ENCODE results near the gene ARL8B.
"Not testable (repeated sequence)": the region's sequence is repeated elsewhere in the genome, so short reads cannot be mapped to it uniquely, and the experiment has no call there.

Gene ARL8B

GRCh38 chr3:5122030-5122740, at the start of gene ARL8B:
TSS of gene ARL8B (plus strand) at chr3:5122292. CDS start at chr3:5122466, 174 bp downstream.
- Mint-ChIP-seq H3K27me3 (no peaks in the 10 kb centered on the region), H3K27ac (peak within 1 kb of the TSS; percentile 99), H3K4me3 (peak within 1 kb of the TSS; percentile 96), H3K36me3 (peaks cover 13% of the 10 kb centered on the region), H3K9me3 (no peaks in the 10 kb centered on the region), H3K4me1 (peaks cover 41% of the 10 kb centered on the region)
- peak; percentile 98 for ATAC-seq

GRCh38 chr3:5073374-5074085, 48.6 kb upstream of the ARL8B start:
- Mint-ChIP-seq H3K36me3 (no peaks in the 10 kb centered on the region), H3K4me1 (no peaks in the 10 kb centered on the region), H3K27me3 (peaks cover 10% of the 10 kb centered on the region), H3K9me3 (no peaks in the 10 kb centered on the region), H3K4me3 (no peak overlapping the region), H3K27ac (no peak overlapping the region)
- ATAC-seq, result no peak

GRCh38 chr3:5078151-5078550, 43.9 kb upstream of the ARL8B start:
- no peak for ATAC-seq
- peaks cover 21% of the 10 kb centered on the region for H3K27me3 Mint-ChIP-seq
- no peaks in the 10 kb centered on the region for H3K4me1 Mint-ChIP-seq
- H3K36me3 Mint-ChIP-seq, result no peaks in the 10 kb centered on the region
- H3K9me3 Mint-ChIP-seq, result no peaks in the 10 kb centered on the region
- H3K27ac Mint-ChIP-seq, result no peak overlapping the region
- no peak overlapping the region for H3K4me3 Mint-ChIP-seq

GRCh38 chr3:5079761-5080160, 42.3 kb upstream of the ARL8B start:
- Mint-ChIP-seq H3K27ac (no peak overlapping the region), H3K27me3 (peaks cover 23% of the 10 kb centered on the region), H3K36me3 (no peaks in the 10 kb centered on the region), H3K9me3 (no peaks in the 10 kb centered on the region), H3K4me1 (no peaks in the 10 kb centered on the region), H3K4me3 (no peak overlapping the region)
- ATAC-seq, result no peak

- H3K27ac Mint-ChIP-seq, result no peak overlapping the region
- H3K9me3 Mint-ChIP-seq, result no peaks in the 10 kb centered on the region
- H3K4me1 Mint-ChIP-seq, result no peaks in the 10 kb centered on the region
- H3K4me3 Mint-ChIP-seq, result no peak overlapping the region
- H3K27me3 Mint-ChIP-seq, result peaks cover 23% of the 10 kb centered on the region
- ATAC-seq, result no peak
- H3K36me3 Mint-ChIP-seq, result no peaks in the 10 kb centered on the region
Observed at GRCh38 chr3:5080779-5081550, 41.1 kb upstream of the ARL8B start.

GRCh38 chr3:5081973-5082788, 39.9 kb upstream of the ARL8B start:
- not testable (repeated sequence) for ATAC-seq, H3K4me1 Mint-ChIP-seq, H3K4me3 Mint-ChIP-seq, H3K9me3 Mint-ChIP-seq, H3K27ac Mint-ChIP-seq, H3K36me3 Mint-ChIP-seq
- peaks cover 23% of the 10 kb centered on the region for H3K27me3 Mint-ChIP-seq

GRCh38 chr3:5082789-5083115, 39.3 kb upstream of the ARL8B start:
- Mint-ChIP-seq H3K9me3 (no peaks in the 10 kb centered on the region), H3K4me1 (no peaks in the 10 kb centered on the region), H3K36me3 (no peaks in the 10 kb centered on the region), H3K27me3 (peaks cover 23% of the 10 kb centered on the region), H3K27ac (no peak overlapping the region), H3K4me3 (no peak overlapping the region)
- ATAC-seq, result no peak

- H3K9me3 Mint-ChIP-seq, result no peaks in the 10 kb centered on the region
- H3K36me3 Mint-ChIP-seq, result no peaks in the 10 kb centered on the region
- peaks cover 24% of the 10 kb centered on the region for H3K27me3 Mint-ChIP-seq
- no peak overlapping the region for H3K27ac Mint-ChIP-seq
- ATAC-seq, result no peak
- no peak overlapping the region for H3K4me3 Mint-ChIP-seq
- H3K4me1 Mint-ChIP-seq, result no peaks in the 10 kb centered on the region
Observed at GRCh38 chr3:5084224-5084623, 37.9 kb upstream of the ARL8B start.

GRCh38 chr3:5086708-5087107, 35.4 kb upstream of the ARL8B start:
- Mint-ChIP-seq H3K4me3 (no peak overlapping the region), H3K27me3 (peaks cover 32% of the 10 kb centered on the region)
- no peak for ATAC-seq

GRCh38 chr3:5087209-5087608, 34.9 kb upstream of the ARL8B start:
- Mint-ChIP-seq H3K4me1 (no peaks in the 10 kb centered on the region), H3K9me3 (no peaks in the 10 kb centered on the region), H3K36me3 (no peaks in the 10 kb centered on the region), H3K27ac (no peak overlapping the region), H3K4me3 (no peak overlapping the region), H3K27me3 (peaks cover 36% of the 10 kb centered on the region)
- ATAC-seq, result no peak

More at GRCh38 chr3:5086708-5087107, 35.4 kb upstream of the ARL8B start:
- H3K9me3 Mint-ChIP-seq, result no peaks in the 10 kb centered on the region
- H3K27ac Mint-ChIP-seq, result no peak overlapping the region
- H3K36me3 Mint-ChIP-seq, result no peaks in the 10 kb centered on the region
- H3K4me1 Mint-ChIP-seq, result no peaks in the 10 kb centered on the region

GRCh38 chr3:5090197-5090596, 31.9 kb upstream of the ARL8B start:
- H3K4me1 Mint-ChIP-seq, result no peaks in the 10 kb centered on the region
- peaks cover 28% of the 10 kb centered on the region for H3K27me3 Mint-ChIP-seq
- no peaks in the 10 kb centered on the region for H3K9me3 Mint-ChIP-seq
- no peak for ATAC-seq
- H3K4me3 Mint-ChIP-seq, result no peak overlapping the region
- no peak overlapping the region for H3K27ac Mint-ChIP-seq
- H3K36me3 Mint-ChIP-seq, result no peaks in the 10 kb centered on the region

GRCh38 chr3:5092018-5092417, 30.1 kb upstream of the ARL8B start:
- peaks cover 5% of the 10 kb centered on the region for H3K4me1 Mint-ChIP-seq
- ATAC-seq, result no peak
- no peaks in the 10 kb centered on the region for H3K36me3 Mint-ChIP-seq
- peaks cover 46% of the 10 kb centered on the region for H3K27me3 Mint-ChIP-seq
- H3K27ac Mint-ChIP-seq, result no peak overlapping the region
- H3K4me3 Mint-ChIP-seq, result no peak overlapping the region
- no peaks in the 10 kb centered on the region for H3K9me3 Mint-ChIP-seq

GRCh38 chr3:5093731-5094130, 28.4 kb upstream of the ARL8B start:
- Mint-ChIP-seq H3K27ac (no peak overlapping the region), H3K36me3 (no peaks in the 10 kb centered on the region), H3K27me3 (peaks cover 59% of the 10 kb centered on the region), H3K4me3 (no peak overlapping the region), H3K4me1 (peaks cover 5% of the 10 kb centered on the region), H3K9me3 (no peaks in the 10 kb centered on the region)
- ATAC-seq, result no peak

- H3K27me3 Mint-ChIP-seq, result peaks cover 42% of the 10 kb centered on the region
- peaks cover 5% of the 10 kb centered on the region for H3K4me1 Mint-ChIP-seq
- H3K27ac Mint-ChIP-seq, result no peak overlapping the region
- no peaks in the 10 kb centered on the region for H3K9me3 Mint-ChIP-seq
- H3K4me3 Mint-ChIP-seq, result no peak overlapping the region
- H3K36me3 Mint-ChIP-seq, result no peaks in the 10 kb centered on the region
- ATAC-seq, result no peak
Observed at GRCh38 chr3:5095886-5096285, 26.2 kb upstream of the ARL8B start.
